ENCODE measurements around the gene CIT. TPM values are rescaled to one million over a fixed set of nuclear protein-coding genes. Genes with fewer than 3 reads are reported as not detected.

Gene CIT
- total RNA-seq, 2 donors from 2014 or later: 0.95 to 2.3 TPM

DNA sequence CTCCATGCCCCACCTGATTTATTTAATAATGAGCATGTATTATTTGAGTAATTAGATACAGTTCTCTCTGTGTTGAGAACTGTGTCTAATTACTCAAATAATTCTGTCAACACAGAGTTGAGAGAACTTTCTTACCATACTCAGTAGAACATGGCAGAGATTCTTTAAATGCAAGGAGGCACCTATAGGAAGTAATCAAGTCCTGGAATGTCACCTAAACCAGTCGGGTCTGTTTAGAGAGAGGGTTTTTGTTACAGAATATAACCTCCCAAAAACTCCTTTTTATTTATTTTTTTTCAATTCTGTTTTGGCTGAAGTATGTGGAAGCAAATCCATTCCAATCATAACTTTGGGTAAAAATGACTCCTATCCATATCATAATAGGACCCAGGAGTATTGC is 37.5 kb upstream of the CIT start:
- Histone ChIP-seq H3K4me3 (no peak overlapping the region), H3K4me1 (ENCODE audit: control insufficient read depth in 1 of 2, low read depth in 2 of 2) (no peaks in the 10 kb centered on the region), H3K36me3 (no peaks in the 10 kb centered on the region), H3K9me3 (no peaks in the 10 kb centered on the region), H3K27me3 (replicated peaks; ENCODE audit: insufficient read depth) (no peaks in the 10 kb centered on the region), H3K27ac (no peak overlapping the region)
- no peak for ATAC-seq (ENCODE audit: insufficient number of reproducible peaks, low FRiP score, low read depth)
- TF ChIP-seq, protein P1, sequence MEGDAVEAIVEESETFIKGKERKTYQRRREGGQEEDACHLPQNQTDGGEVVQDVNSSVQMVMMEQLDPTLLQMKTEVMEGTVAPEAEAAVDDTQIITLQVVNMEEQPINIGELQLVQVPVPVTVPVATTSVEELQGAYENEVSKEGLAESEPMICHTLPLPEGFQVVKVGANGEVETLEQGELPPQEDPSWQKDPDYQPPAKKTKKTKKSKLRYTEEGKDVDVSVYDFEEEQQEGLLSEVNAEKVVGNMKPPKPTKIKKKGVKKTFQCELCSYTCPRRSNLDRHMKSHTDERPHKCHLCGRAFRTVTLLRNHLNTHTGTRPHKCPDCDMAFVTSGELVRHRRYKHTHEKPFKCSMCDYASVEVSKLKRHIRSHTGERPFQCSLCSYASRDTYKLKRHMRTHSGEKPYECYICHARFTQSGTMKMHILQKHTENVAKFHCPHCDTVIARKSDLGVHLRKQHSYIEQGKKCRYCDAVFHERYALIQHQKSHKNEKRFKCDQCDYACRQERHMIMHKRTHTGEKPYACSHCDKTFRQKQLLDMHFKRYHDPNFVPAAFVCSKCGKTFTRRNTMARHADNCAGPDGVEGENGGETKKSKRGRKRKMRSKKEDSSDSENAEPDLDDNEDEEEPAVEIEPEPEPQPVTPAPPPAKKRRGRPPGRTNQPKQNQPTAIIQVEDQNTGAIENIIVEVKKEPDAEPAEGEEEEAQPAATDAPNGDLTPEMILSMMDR (IDR thresholded peaks at IDR 0.05): no peak
- no peak for DNase-seq (ENCODE audit: low spot score)

DNA sequence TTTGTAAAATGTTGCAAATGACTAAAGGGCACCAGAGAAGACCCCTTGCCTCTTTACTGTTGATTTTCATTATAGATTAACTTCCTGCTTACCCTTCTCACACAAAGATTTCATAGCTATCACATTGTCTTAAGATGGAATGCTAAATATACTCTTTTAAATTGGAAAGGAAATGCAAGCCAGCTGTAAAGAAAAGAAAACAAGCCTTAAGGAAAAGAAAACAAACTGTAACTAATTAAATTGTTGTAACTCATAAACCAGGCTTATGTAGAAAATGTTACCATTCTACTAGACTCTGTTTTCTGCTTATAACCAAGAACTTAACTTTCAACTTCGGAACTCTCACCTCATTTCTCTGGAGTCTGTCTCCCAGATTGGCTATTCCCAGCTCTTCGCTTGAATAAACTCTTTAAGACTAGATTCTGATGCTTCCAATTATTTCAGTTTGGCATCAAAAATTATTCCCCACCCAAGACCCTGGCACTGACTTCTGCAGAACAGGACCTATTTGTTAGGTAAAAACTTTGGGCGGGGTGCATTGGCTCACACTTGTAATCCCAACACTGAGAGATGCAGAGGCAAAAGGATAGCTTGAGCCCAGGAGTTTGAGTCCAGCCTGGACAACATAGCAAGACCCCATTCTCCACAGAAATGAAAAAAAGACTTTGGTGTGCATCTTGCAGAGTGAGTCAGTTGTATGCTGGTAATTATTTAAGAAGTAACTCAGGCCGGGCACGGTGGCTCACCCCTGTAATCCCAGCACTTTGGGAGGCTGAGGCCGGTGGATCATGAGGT is 36.6 kb upstream of the CIT start:
- Histone ChIP-seq H3K27ac (no peak overlapping the region), H3K4me1 (ENCODE audit: control insufficient read depth in 1 of 2, low read depth in 2 of 2) (no peaks in the 10 kb centered on the region), H3K27me3 (replicated peaks; ENCODE audit: insufficient read depth) (no peaks in the 10 kb centered on the region), H3K4me3 (no peak overlapping the region), H3K36me3 (no peaks in the 10 kb centered on the region), H3K9me3 (no peaks in the 10 kb centered on the region)
- no peak for ATAC-seq (ENCODE audit: insufficient number of reproducible peaks, low FRiP score, low read depth)
- DNase-seq (ENCODE audit: low spot score): no peak
- TF ChIP-seq, protein P1 (IDR thresholded peaks at IDR 0.05): no peak

GRCh38 chr12:119911182-119911581 is 34.1 kb upstream of the CIT start:
- Histone ChIP-seq H3K4me1 (ENCODE audit: control insufficient read depth in 1 of 2, low read depth in 2 of 2) (no peaks in the 10 kb centered on the region), H3K4me3 (no peak overlapping the region), H3K27me3 (replicated peaks; ENCODE audit: insufficient read depth) (no peaks in the 10 kb centered on the region), H3K27ac (no peak overlapping the region), H3K9me3 (no peaks in the 10 kb centered on the region), H3K36me3 (no peaks in the 10 kb centered on the region)
- TF ChIP-seq, protein P1 (IDR thresholded peaks at IDR 0.05): no peak
- ATAC-seq (ENCODE audit: insufficient number of reproducible peaks, low FRiP score, low read depth) (no peak), DNase-seq (ENCODE audit: low spot score) (no peak)

GRCh38 chr12:119910586-119910985 is 33.5 kb upstream of the CIT start:
- H3K27ac ChIP-seq: no peak overlapping the region
- no peak overlapping the region for H3K4me3 ChIP-seq
- no peaks in the 10 kb centered on the region for H3K36me3 ChIP-seq
- H3K9me3 ChIP-seq: no peaks in the 10 kb centered on the region
- ATAC-seq (ENCODE audit: insufficient number of reproducible peaks, low FRiP score, low read depth) (no peak), DNase-seq (ENCODE audit: low spot score) (no peak)
- no peaks in the 10 kb centered on the region for H3K4me1 ChIP-seq (ENCODE audit: control insufficient read depth in 1 of 2, low read depth in 2 of 2)
- no peaks in the 10 kb centered on the region for H3K27me3 ChIP-seq (replicated peaks; ENCODE audit: insufficient read depth)
- TF ChIP-seq, protein P1 (IDR thresholded peaks at IDR 0.05): no peak

GRCh38 chr12:119902084-119902509 is 25.0 kb upstream of the CIT start:
- no peak for ATAC-seq (ENCODE audit: insufficient number of reproducible peaks, low FRiP score, low read depth)
- Histone ChIP-seq H3K4me1 (ENCODE audit: control insufficient read depth in 1 of 2, low read depth in 2 of 2) (no peaks in the 10 kb centered on the region), H3K27ac (no peak overlapping the region), H3K36me3 (no peaks in the 10 kb centered on the region), H3K9me3 (no peaks in the 10 kb centered on the region), H3K4me3 (no peak overlapping the region), H3K27me3 (replicated peaks; ENCODE audit: insufficient read depth) (no peaks in the 10 kb centered on the region)
- TF ChIP-seq, protein P1 (IDR thresholded peaks at IDR 0.05): peak; percentile 31
- DNase-seq (ENCODE audit: low spot score): no peak
